Cardiac fibroblast (primary cell): Measurements from ENCODE around the gene IKBKG.

ENCODE experiments used
- DNase-seq, 2 donors: peaks; one replicate each; pipeline versions ENCODE4 v3.0.0 to v3.0.0-alpha.2; 2010; ENCODE audit warnings: low read depth in 2 of 2
- H3K4me3 ChIP-seq, 2 donors: replicated peaks in 1 of 2; 1 replicate in 1 of 2; 2 replicates in 1 of 2; pipeline ENCODE4 v1.5.1; 2011; ENCODE audit warnings: low read depth in 2 of 2, low read length in 2 of 2, mild to moderate bottlenecking in 2 of 2, moderate library complexity in 1 of 2
- TF ChIP-seq, protein P1 (sequence below): IDR thresholded peaks from one replicate; pipeline ENCODE4 v1.5.1; 2011; ENCODE audit warnings: low read depth, mild to moderate bottlenecking, low read length, inconsistent platforms

Gene IKBKG

DNA sequence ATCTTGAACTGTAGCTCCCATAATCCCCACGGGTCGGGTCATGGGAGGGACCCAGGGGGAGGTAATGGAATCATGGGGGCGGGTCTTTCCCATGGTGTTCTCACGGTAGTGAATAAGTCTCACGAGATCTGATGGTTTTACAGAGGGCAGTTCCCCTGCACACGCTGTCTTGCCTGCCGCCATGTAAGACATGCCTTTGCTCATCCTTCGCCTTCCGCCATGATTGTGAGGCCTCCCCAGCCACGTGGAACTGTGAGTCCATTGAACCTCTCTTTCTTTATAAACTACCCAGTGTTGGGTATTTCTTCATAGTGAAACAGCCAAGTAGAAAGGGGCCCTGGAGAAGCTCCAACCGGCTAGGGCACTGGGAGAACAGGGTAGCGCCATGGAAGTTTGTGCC, 49.8 kb downstream of the IKBKG start:
- TF ChIP-seq, protein P1, sequence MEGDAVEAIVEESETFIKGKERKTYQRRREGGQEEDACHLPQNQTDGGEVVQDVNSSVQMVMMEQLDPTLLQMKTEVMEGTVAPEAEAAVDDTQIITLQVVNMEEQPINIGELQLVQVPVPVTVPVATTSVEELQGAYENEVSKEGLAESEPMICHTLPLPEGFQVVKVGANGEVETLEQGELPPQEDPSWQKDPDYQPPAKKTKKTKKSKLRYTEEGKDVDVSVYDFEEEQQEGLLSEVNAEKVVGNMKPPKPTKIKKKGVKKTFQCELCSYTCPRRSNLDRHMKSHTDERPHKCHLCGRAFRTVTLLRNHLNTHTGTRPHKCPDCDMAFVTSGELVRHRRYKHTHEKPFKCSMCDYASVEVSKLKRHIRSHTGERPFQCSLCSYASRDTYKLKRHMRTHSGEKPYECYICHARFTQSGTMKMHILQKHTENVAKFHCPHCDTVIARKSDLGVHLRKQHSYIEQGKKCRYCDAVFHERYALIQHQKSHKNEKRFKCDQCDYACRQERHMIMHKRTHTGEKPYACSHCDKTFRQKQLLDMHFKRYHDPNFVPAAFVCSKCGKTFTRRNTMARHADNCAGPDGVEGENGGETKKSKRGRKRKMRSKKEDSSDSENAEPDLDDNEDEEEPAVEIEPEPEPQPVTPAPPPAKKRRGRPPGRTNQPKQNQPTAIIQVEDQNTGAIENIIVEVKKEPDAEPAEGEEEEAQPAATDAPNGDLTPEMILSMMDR = no peak
- DNase-seq = no peak
- H3K4me3 ChIP-seq = no peak overlapping the region

DNA sequence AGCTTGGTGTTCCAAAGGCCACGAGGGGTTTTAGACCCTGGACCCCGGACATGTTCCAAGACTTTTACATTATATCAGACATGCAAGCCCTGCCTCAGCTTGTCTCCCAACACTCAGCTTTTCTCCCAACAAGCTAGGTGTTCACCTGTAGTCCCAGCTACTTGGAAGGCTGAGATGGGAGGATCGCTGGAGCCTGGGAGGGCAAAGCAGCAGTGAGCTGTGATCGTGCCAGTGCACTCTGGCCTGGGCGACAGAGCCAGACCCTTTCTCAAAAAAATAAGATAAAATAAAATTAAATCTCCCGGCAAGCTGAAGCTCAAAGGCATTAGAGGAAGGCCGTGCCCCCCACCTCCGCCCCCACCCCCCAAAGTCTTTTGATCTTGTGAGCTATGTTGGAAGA, 51.2 kb downstream of the IKBKG start:
- H3K4me3 ChIP-seq = no peak overlapping the region
- TF ChIP-seq, protein P1 = no peak
- no peak for DNase-seq

DNA sequence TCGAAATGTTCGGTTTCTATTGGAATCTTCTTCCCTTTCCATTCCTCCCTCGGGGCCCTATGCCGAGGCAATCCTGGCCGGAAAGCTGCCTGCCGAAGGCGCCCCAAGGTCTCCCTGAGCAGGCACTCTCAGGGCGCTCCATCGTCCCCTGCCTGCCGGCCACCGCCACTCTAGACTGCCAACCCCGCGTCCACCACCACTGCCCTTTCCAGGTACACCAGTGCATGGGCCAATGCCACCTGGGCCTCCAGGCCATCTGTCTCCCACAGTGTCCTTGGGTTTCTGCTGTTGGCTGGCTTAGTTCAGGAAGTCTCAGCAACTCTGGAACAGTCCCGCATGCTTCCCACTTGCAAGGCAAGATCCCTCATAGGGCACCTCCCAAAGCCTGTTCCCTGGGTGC, 52.1 kb downstream of the IKBKG start:
- TF ChIP-seq, protein P1 = no peak
- no peak overlapping the region for H3K4me3 ChIP-seq
- no peak for DNase-seq

DNA sequence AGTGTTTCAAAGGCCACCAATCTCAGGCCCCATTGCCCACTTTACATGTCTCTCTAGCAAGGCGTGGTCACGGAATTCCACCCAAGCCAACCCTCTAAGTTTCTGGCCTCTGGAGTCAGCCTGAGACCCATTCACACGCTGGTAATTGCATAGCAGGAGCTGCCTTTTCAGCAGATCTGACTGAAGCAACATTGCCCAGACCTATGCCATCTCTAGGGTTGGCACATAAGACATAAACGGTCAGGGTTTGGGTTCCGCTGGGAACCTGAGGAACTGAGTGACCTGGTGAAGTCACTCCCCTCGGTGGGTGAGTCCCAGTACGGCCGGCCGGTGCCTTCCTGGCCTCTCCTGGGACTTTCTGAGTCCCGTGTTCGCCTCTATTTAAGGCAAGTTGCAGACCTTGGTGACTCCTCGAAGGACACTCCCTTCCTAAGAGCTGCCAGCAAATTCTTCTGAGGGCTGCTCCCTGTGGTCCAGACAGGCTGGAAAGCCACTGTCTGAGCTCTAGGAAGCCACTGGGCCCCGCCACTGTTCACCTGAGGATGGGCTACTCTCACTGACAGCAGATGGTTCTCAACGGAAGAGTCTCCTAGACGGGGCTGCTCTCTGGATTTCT, 53.4 kb downstream of the IKBKG start:
- DNase-seq = peak; percentile 13 to 34

DNA sequence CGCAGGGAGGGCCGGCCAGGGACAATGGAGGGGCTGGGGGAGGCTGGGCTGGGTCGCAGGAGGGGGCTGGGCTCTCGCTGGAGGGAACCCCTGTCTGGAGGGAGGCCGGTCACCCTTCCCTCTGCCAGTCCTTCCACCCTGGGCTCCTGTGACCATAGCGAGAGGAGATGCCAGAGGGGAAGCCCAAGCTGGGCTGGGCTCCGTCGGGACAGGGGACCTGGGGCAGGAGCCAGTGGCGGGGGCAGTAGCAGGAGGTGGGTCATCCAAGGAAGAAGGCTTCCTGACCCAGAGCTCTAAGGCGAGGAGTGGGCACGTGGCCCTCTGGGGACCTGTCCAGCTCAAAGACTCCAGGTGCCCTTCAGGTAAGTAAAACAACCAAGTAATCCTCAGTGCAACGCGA, 54.8 kb downstream of the IKBKG start:
- no peak for DNase-seq
- TF ChIP-seq, protein P1 = no peak
- H3K4me3 ChIP-seq = no peak overlapping the region

More for the DNA sequence above, 53.4 kb downstream of the IKBKG start:
- no peak overlapping the region for H3K4me3 ChIP-seq
- TF ChIP-seq, protein P1 = no peak

DNA sequence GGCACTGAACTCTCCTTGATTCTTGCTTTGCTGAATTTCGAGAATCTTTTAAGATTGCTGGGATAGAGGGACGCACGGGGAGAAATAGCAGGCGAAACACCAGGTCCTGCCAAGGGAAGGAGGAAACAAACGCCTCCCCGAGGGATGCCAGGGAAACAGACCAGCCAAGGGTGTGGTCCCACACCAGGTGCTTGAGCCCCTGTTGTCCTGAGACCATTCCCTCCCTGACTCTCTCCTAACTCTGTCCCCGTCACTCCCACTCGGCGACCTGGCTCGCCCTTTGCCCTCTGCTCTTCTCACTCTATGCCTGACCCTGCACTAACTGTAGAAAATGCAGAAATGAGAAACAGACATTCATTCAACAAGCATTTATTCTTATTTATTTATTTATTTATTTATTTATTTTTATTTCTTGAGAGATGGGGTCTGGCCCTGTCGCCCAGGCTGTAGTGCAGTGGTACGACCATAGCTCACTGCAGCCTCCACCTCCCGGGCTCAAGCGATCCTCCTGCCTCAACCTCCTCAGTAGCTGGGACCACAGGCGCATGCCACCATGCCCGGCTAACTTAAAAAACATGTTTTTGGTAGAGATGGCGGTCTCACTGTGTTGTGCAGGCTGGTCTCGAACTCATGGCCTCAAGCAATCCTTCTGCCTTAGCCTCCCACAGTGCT, 55.5 kb downstream of the IKBKG start:
- TF ChIP-seq, protein P1 = no peak
- no peak for DNase-seq
- no peak overlapping the region for H3K4me3 ChIP-seq
